Activated T-cell treated with anti-CD3 and anti-CD28 coated beads, Interleukin-2, amount 50 U/mL, for 1 hour (primary cell): ENCODE measurements around the gene RADX.
"Not testable (repeated sequence)": the region's sequence is repeated elsewhere in the genome, so short reads cannot be mapped to it uniquely, and the experiment has no call there.

Source experiments
- DNase-seq: peaks from one replicate; pipeline ENCODE4 v3.0.0-alpha.2; 2020

Gene RADX

GRCh38 chrX:106611679-106612392 is at the start of gene RADX:
Gene RADX (plus strand): TSS chrX:106611978. CDS start chrX:106612081, 103 bp downstream.
- DNase-seq = peak; percentile 82

GRCh38 chrX:106564986-106565385 is 46.8 kb upstream of the RADX start:
- DNase-seq = no peak

GRCh38 chrX:106566362-106566761 is 45.4 kb upstream of the RADX start:
- DNase-seq = no peak

- DNase-seq = no peak
Measured at GRCh38 chrX:106581856-106582255, 29.9 kb upstream of the RADX start.

- no peak for DNase-seq
Measured at GRCh38 chrX:106585478-106585877, 26.3 kb upstream of the RADX start.

GRCh38 chrX:106588801-106589200 is 23.0 kb upstream of the RADX start:
- DNase-seq = no peak

- DNase-seq = no peak
Measured at GRCh38 chrX:106599411-106599810, 12.4 kb upstream of the RADX start.

- DNase-seq = no peak
Measured at GRCh38 chrX:106606571-106606970, 5.2 kb upstream of the RADX start.

- DNase-seq = peak; percentile 19
Measured at GRCh38 chrX:106608016-106608415, 3.8 kb upstream of the RADX start.

GRCh38 chrX:106611317-106611678 is 480 bp upstream of the RADX start:
- DNase-seq = no peak

GRCh38 chrX:106612393-106612763 is 600 bp downstream of the RADX start:
- no peak for DNase-seq

GRCh38 chrX:106613277-106613676 is 1.5 kb downstream of the RADX start:
- no peak for DNase-seq

GRCh38 chrX:106615041-106615440 is 3.3 kb downstream of the RADX start:
- DNase-seq = no peak

- DNase-seq = no peak
Measured at GRCh38 chrX:106619797-106620196, 8.0 kb downstream of the RADX start.

GRCh38 chrX:106621836-106622235 is 10.1 kb downstream of the RADX start:
- DNase-seq = no peak

GRCh38 chrX:106626789-106627188 is 15.0 kb downstream of the RADX start:
- no peak for DNase-seq

- no peak for DNase-seq
Measured at GRCh38 chrX:106631615-106632014, 19.8 kb downstream of the RADX start.

GRCh38 chrX:106649523-106650428 is 38.0 kb downstream of the RADX start:
- DNase-seq = no peak

GRCh38 chrX:106653625-106654024 is 41.8 kb downstream of the RADX start:
- DNase-seq = not testable (repeated sequence)

GRCh38 chrX:106670631-106671030 is 58.9 kb downstream of the RADX start:
- DNase-seq = no peak

- DNase-seq = no peak
Measured at GRCh38 chrX:106672527-106672926, 60.7 kb downstream of the RADX start.

- no peak for DNase-seq
Measured at GRCh38 chrX:106680716-106681115, 68.9 kb downstream of the RADX start.

- no peak for DNase-seq
Measured at GRCh38 chrX:106684207-106684606, 72.4 kb downstream of the RADX start.

GRCh38 chrX:106692425-106693065 is 80.8 kb downstream of the RADX start:
- DNase-seq = no peak
